MCF 10A (cell line): Measurements from ENCODE around the gene FAM241B. TPM values are rescaled to one million over a fixed set of nuclear protein-coding genes. Genes with fewer than 3 reads are reported as not detected.

Experiments
- BruUV-seq: library from RNA; stranded (reverse); fragments of 400-500 nt; replicated peaks from 2 replicates; lab custom pipeline; 2021; lab: Mats Ljungman, UMichigan
- CTCF ChIA-PET: fragments of 300-600 bp; sonication (Branson Sonifier 250); formaldehyde crosslinking; extraction: SDS; loops from one replicate; lab custom pipeline; 2021; ENCODE audit warnings: antibody characterized with exemption, inconsistent platforms; lab: Yijun Ruan, JAX
- POLR2A ChIA-PET: fragments of 300-600, 350-650 bp; sonication (Branson Sonifier 250); formaldehyde crosslinking; extraction: SDS; loops from one replicate; lab custom pipeline; 2020; ENCODE audit warnings: antibody characterized with exemption, inconsistent platforms; lab: Yijun Ruan, JAX
- DNase-seq: peaks from one replicate; pipeline ENCODE4 v3.0.0-alpha.2; 2018; ENCODE audit not compliant: unreplicated experiment
- H3K27ac Mint-ChIP-seq: one replicate; pipeline ENCODE4 v1.8.0; 2022; ENCODE audit warnings: mild to moderate bottlenecking, low read depth, mixed read lengths; ENCODE audit not compliant: unreplicated experiment
- H3K27me3 Mint-ChIP-seq: one replicate; pipeline ENCODE4 v1.8.0; 2022; ENCODE audit warnings: mixed read lengths; ENCODE audit not compliant: insufficient read depth, unreplicated experiment
- H3K36me3 Mint-ChIP-seq: one replicate; pipeline ENCODE4 v1.8.0; 2022; ENCODE audit warnings: mild to moderate bottlenecking, moderate library complexity, mixed read lengths; ENCODE audit not compliant: insufficient read depth, unreplicated experiment
- H3K4me1 Mint-ChIP-seq: one replicate; pipeline ENCODE4 v1.8.0; 2022; ENCODE audit warnings: mixed read lengths; ENCODE audit not compliant: insufficient read depth, unreplicated experiment
- H3K4me3 Mint-ChIP-seq: one replicate; pipeline ENCODE4 v1.8.0; 2022; ENCODE audit warnings: mild to moderate bottlenecking, moderate library complexity, mixed read lengths; ENCODE audit not compliant: unreplicated experiment
- H3K9me3 Mint-ChIP-seq: one replicate; pipeline ENCODE4 v1.8.0; 2022; ENCODE audit warnings: mixed read lengths; ENCODE audit not compliant: unreplicated experiment
- intact Hi-C: fragments of 100-400 bp; cut with micrococcal nuclease; formaldehyde crosslinking; loops from 2 replicates; pipeline ENCODE4 v1.14.1; 2022
- total RNA-seq: library from RNA; stranded (reverse); gene quantifications from 2 replicates; pipeline ENCODE4 v1.2.3, GENCODE V29; 2022
- TF ChIP-seq, protein P1 (sequence below): fragments of 200-600 bp; IDR thresholded peaks from one replicate; pipeline ENCODE4 v1.8.0; 2022; ENCODE audit warnings: antibody characterized with exemption, mild to moderate bottlenecking; ENCODE audit not compliant: unreplicated experiment

FAM241B gene
- total RNA-seq, 1 experiment from 2014 or later, result 7.5 TPM

DNA sequence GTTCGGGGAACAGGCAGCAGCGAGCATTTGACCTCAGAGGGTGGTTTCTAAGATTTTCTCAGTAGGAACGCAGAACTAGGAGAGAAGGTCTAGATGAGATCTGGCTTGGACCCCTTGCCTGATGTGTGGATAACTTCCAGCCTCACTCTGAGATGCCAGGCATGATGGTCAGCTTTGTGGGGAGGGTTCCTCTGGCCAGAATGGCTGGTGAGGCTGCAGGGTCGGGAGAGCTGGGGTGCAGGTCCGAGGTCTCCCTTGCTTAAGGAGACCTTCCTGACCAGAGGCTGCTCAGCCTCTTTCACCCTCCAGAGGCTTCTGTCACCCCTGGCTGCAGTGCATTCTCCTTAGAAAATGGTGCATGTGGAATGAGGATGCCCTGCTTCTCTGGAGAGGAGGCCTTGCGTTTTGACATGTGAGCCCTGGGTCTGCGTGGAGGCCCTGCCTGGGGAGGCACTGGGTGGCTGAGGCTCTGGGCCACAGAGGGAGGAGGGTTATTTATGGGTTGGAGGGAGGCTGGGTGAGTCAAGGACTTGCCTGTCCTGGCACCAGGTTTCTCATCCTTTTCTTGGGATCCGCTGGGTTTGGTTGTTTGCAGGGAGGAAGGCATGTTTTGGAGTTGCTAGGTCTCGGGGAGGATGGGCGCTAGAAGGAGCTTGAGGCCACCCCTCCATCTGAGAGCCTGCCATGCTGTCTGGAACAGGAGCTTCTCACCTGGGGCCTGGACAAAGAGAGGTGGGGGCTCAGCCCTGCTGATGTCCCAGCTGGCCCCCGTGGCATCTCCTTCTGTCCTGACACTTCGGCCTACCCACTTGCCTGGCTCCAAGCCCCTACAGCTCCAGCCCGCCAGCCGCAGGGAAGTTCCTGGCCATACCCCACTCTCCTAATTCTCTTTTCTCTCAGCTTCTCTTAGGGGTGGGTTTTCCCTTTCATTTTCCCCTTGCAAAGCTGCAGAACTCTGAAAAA is 3.9 kb downstream of the FAM241B start:
- Mint-ChIP-seq H3K27me3 (no peaks in the 10 kb centered on the region), H3K27ac (no peak overlapping the region), H3K36me3 (no peaks in the 10 kb centered on the region), H3K4me1 (no peaks in the 10 kb centered on the region), H3K9me3 (no peaks in the 10 kb centered on the region), H3K4me3 (no peak overlapping the region)
- DNase-seq, result no peak
- intact Hi-C loops, result no loop called here
- TF ChIP-seq, protein P1, sequence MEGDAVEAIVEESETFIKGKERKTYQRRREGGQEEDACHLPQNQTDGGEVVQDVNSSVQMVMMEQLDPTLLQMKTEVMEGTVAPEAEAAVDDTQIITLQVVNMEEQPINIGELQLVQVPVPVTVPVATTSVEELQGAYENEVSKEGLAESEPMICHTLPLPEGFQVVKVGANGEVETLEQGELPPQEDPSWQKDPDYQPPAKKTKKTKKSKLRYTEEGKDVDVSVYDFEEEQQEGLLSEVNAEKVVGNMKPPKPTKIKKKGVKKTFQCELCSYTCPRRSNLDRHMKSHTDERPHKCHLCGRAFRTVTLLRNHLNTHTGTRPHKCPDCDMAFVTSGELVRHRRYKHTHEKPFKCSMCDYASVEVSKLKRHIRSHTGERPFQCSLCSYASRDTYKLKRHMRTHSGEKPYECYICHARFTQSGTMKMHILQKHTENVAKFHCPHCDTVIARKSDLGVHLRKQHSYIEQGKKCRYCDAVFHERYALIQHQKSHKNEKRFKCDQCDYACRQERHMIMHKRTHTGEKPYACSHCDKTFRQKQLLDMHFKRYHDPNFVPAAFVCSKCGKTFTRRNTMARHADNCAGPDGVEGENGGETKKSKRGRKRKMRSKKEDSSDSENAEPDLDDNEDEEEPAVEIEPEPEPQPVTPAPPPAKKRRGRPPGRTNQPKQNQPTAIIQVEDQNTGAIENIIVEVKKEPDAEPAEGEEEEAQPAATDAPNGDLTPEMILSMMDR, result no peak
- ChIA-PET CTCF (interaction anchor here (0.6 to 11.8 kb wide), 6 partner anchors 10 to 482 kb away, joined by 3 to 248 read pairs (median 4); no protein-coding TSS in a partner anchor), POLR2A (no interaction called here)
- no TSS peak for BruUV-seq

DNA sequence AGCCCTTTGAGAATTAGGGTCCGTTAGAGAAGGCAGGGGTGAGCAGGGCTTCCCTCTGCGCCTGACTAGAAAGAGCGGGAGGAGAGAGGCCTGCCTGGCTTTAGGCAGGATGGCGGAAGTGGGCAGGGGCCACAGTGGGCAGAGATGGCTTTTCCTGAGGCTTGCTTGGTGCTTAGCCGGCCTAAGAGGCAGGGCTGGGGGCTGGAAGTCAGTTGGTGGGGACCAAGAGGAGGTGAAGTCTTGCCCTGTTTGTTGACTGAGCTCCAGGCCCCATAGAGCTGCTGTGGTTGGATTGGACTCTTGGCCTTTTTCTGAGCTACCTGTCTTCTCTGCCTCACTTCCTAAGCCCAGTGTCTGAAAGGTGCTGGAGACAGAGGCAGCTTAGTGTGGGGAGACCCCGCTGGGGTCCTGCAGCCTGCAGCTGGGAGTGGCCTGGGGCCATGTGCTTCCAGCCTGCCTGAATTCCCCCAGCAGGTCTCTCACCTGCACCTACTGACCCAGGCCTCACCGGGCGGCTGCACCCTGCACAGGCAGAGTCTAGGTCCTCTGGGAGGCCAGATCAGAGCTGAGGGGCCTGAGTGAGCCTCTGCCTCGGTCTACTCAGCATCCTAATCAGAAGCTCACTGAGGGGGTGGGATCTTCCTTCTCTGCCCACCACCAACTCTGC is 4.8 kb downstream of the FAM241B start:
- no peak overlapping the region for H3K4me3 Mint-ChIP-seq
- CTCF ChIA-PET, result interaction anchor here (0.6 to 11.8 kb wide), 10 partner anchors 8 to 480 kb away, joined by 3 to 248 read pairs (median 3); no protein-coding TSS in a partner anchor
- no peaks in the 10 kb centered on the region for H3K27me3 Mint-ChIP-seq
- H3K27ac Mint-ChIP-seq, result no peak overlapping the region
- intact Hi-C loops, result loop anchor here (5.0 kb wide), 1 partner anchor 208 kb away; no protein-coding TSS in a partner anchor
- H3K4me1 Mint-ChIP-seq, result peaks cover 9% of the 10 kb centered on the region
- TF ChIP-seq, protein P1, result no peak
- DNase-seq, result no peak
- no peaks in the 10 kb centered on the region for H3K9me3 Mint-ChIP-seq
- POLR2A ChIA-PET, result no interaction called here
- no TSS peak for BruUV-seq
- no peaks in the 10 kb centered on the region for H3K36me3 Mint-ChIP-seq

DNA sequence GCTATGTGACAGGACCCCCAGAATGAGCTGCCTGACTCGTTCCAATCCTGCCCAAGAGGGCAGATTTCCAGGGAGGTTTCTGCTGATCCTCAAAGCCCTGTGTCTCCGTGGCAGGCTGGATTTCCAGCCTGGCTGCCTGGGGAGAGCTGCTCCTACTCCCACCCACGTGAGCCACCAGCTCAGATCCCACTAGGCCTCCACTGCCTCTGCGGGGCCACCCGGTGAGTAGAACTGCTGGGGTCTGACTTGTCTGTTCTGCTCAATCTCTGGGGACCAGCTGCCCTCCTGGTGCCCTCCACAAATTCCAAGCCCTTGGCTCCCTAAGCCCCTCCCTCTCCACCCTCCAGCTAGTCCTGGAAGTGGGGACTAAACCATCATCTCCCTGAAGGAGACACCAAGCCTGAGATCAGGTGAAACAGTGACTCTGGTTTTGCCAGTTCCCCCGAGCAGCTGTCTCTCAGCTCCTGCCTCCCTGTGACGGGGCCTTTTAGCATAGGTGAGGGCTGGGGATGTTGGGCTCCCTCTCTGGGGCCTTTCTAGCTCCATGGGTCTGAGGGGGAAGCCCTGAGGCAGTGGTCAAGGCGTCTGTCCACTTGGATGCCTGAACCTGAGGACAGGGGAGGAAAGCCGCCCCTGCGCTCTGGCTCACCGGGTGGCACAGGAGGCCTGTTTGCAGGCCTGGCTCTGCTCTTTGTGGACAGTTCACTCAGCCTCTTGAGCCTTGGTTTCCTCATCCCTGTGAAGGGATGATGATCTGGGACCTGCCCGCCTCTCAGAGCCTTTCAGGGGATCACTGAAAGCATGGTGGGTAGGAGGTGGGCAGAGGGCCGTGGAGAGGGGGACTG is 5.6 kb downstream of the FAM241B start:
- H3K27me3 Mint-ChIP-seq, result no peaks in the 10 kb centered on the region
- H3K9me3 Mint-ChIP-seq, result no peaks in the 10 kb centered on the region
- no peaks in the 10 kb centered on the region for H3K36me3 Mint-ChIP-seq
- no peak overlapping the region for H3K27ac Mint-ChIP-seq
- intact Hi-C loops, result loop anchor here (5.0 kb wide), 1 partner anchor 208 kb away; no protein-coding TSS in a partner anchor
- H3K4me1 Mint-ChIP-seq, result peaks cover 17% of the 10 kb centered on the region
- H3K4me3 Mint-ChIP-seq, result no peak overlapping the region
- ChIA-PET CTCF (interaction anchor here (0.6 to 11.8 kb wide), 15 partner anchors 9 to 324 kb away, joined by 3 to 248 read pairs (median 5); no protein-coding TSS in a partner anchor), POLR2A (no interaction called here)
- no peak for DNase-seq
- no TSS peak for BruUV-seq
- TF ChIP-seq, protein P1, result no peak
